C4-2B (cell line): ENCODE results near the gene MOSPD2.

Experiments
- CTCF ChIP-seq: fragments of 450-650 bp; conservative IDR thresholded peaks from 2 replicates; pipeline ENCODE4 v1.5.1; 2017; ENCODE audit warnings: mild to moderate bottlenecking
- ZFX ChIP-seq: fragments of 450-650 bp; IDR thresholded peaks from 2 replicates; pipeline ENCODE4 v1.6.1; 2017

DNA sequence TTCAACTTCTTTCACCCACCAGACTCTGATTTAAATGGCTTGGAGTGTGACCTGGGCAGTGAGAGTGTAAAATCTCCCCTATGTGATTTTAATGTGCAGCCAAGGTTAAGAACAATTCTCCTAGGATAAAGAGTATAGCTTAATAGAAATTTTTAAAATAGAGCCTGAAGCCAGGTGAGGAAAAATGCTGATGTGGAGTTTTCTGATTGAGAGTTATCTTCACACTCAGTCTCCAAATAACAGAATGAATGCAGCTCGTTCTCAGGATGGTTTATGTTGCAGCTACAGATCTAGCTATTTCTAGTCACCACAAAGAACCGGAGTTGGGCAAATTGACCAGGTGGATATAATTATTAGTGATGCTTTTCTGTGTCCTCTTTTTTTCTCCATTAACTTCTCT is 70.7 kb downstream of the MOSPD2 start:
- TF ChIP-seq CTCF, result no peak
- TF ChIP-seq ZFX, result no peak
